ENCODE data around the gene MEGF11.

Gene MEGF11

DNA sequence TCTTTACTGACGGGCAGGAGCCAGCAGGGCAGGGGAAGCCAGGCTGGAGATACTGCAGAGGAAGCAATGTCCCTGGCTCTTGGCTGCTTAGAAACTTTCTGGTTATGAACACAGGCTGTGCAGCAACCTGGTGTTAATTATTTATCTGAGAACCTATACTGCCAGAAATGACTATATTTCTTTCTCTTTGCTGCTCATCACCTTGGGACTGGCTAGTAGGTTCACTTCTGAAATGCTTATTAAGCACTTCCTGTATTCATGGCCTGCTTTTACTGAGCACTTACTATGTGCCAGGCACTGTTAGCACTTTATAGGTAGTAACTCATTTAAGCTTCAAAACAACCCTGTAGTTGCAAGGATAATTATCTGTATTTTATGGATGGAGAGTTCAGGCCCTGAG is 326.7 kb downstream of the MEGF11 start:
- Histone ChIP-seq H3K4me1 (ENCODE audit: control insufficient read depth, insufficient read depth, low read length) (no peaks in the 10 kb centered on the region), H3K36me3 (ENCODE audit: control insufficient read depth, insufficient read depth, low read length) (no peaks in the 10 kb centered on the region), H3K4me3 (ENCODE audit: low read depth, low read length) (no peak overlapping the region)

DNA sequence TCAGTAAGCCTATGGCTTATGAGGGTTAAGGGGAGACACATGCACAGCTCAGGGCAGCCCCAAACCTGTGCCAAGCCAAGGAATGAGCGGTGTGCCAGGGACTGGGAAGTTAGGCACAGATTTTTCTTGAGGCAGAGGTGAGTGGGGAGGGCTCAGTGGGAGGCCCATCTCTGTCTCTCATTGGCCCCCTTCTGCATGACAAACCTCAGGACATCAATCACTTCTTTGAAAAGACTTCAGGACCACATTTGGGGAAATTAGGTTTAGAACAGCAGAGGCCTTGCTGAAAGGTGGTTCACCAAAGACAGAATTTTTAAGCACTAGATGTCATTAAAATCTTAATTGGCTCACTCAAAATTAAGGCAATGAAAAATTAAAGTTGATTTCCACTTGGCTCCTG is 327.1 kb downstream of the MEGF11 start:
- no peaks in the 10 kb centered on the region for H3K27me3 ChIP-seq (ENCODE audit: control insufficient read depth, insufficient read depth, low read length)
- no peak overlapping the region for H3K9ac ChIP-seq (ENCODE audit: low read depth, low read length)
- H3K4me3 ChIP-seq (ENCODE audit: low read depth, low read length) = no peak overlapping the region
- no peaks in the 10 kb centered on the region for H3K36me3 ChIP-seq (ENCODE audit: control insufficient read depth, insufficient read depth, low read length)
- no peaks in the 10 kb centered on the region for H3K4me1 ChIP-seq (ENCODE audit: control insufficient read depth, insufficient read depth, low read length)
- H3K9me3 ChIP-seq (ENCODE audit: control insufficient read depth, insufficient read depth, low read length) = no peaks in the 10 kb centered on the region

More for the DNA sequence above, 326.7 kb downstream of the MEGF11 start:
- H3K9ac ChIP-seq (ENCODE audit: low read depth, low read length) = no peak overlapping the region
- H3K27me3 ChIP-seq (ENCODE audit: control insufficient read depth, insufficient read depth, low read length) = no peaks in the 10 kb centered on the region
- H3K9me3 ChIP-seq (ENCODE audit: control insufficient read depth, insufficient read depth, low read length) = no peaks in the 10 kb centered on the region

DNA sequence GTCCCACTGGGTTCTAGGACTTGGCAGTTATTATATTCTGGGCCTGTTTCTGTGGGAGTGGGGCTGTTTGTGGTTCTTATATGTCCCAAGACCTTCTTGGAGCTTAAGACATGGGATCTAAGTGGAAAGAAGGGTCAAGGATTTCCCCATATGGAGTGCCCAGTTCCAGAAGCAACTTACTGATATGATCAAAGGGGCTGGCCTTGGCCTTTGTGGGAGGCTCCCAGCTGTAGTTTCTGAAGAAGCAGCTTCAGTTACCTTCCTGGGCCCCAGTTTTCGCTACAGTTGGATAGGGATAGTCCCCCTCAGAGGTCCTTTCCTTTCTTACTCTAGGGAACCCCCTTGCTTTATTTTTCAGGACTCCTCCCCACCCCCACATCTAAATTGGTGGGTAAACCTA is 328.2 kb downstream of the MEGF11 start:
- H3K36me3 ChIP-seq (ENCODE audit: control insufficient read depth, insufficient read depth, low read length) = no peaks in the 10 kb centered on the region
- H3K4me1 ChIP-seq (ENCODE audit: control insufficient read depth, insufficient read depth, low read length) = no peaks in the 10 kb centered on the region
- H3K9me3 ChIP-seq (ENCODE audit: control insufficient read depth, insufficient read depth, low read length) = no peaks in the 10 kb centered on the region
- H3K9ac ChIP-seq (ENCODE audit: low read depth, low read length) = no peak overlapping the region
- no peak overlapping the region for H3K4me3 ChIP-seq (ENCODE audit: low read depth, low read length)
- H3K27me3 ChIP-seq (ENCODE audit: control insufficient read depth, insufficient read depth, low read length) = no peaks in the 10 kb centered on the region

DNA sequence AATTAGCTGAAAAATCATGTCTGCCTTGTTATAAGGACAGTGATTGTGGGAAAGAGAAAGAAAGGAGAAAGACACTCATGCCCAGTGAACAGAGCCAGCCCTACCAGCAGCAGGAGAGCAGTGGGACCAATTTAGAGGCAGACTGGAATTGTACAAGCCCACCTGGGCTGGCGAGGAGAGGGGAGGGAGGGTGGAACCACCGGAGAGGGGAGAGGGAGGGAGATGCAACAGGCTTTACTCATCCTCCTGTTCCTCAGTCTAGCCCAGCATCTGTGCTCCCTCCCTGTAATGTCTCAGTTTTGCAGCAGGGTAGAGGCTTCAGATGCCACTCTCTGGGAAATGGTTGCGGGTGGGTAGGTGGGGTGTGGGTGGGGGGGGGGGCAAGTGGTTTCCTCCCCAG is 329.5 kb downstream of the MEGF11 start:
- H3K27me3 ChIP-seq (ENCODE audit: control insufficient read depth, insufficient read depth, low read length) = no peaks in the 10 kb centered on the region
- no peaks in the 10 kb centered on the region for H3K36me3 ChIP-seq (ENCODE audit: control insufficient read depth, insufficient read depth, low read length)
- H3K9ac ChIP-seq (ENCODE audit: low read depth, low read length) = no peak overlapping the region

DNA sequence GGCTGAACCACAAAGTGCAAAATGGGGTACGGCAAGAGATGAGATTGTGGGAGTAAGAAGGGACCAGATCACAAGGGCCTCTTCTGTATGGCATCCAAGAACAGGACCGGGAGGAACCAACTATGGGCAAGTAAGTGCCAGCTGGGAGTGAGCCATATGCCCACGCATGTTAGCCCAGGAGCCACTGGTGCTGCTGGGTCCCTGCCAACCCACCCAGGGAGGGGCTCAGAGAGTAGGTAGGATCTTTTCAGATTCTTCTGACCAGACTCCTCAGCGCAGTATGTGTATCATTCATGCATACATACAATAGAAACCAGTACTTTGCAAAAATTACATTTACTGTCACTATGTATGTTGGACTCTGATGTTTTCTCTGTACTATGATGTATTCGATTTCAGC is 330.3 kb downstream of the MEGF11 start:
- no peaks in the 10 kb centered on the region for H3K4me1 ChIP-seq (ENCODE audit: control insufficient read depth, insufficient read depth, low read length)
- H3K4me3 ChIP-seq (ENCODE audit: low read depth, low read length) = no peak overlapping the region
- H3K9ac ChIP-seq (ENCODE audit: low read depth, low read length) = no peak overlapping the region
- no peaks in the 10 kb centered on the region for H3K27me3 ChIP-seq (ENCODE audit: control insufficient read depth, insufficient read depth, low read length)
- H3K36me3 ChIP-seq (ENCODE audit: control insufficient read depth, insufficient read depth, low read length) = no peaks in the 10 kb centered on the region
- no peaks in the 10 kb centered on the region for H3K9me3 ChIP-seq (ENCODE audit: control insufficient read depth, insufficient read depth, low read length)

More for the DNA sequence above, 329.5 kb downstream of the MEGF11 start:
- no peaks in the 10 kb centered on the region for H3K4me1 ChIP-seq (ENCODE audit: control insufficient read depth, insufficient read depth, low read length)
- no peak overlapping the region for H3K4me3 ChIP-seq (ENCODE audit: low read depth, low read length)
- no peaks in the 10 kb centered on the region for H3K9me3 ChIP-seq (ENCODE audit: control insufficient read depth, insufficient read depth, low read length)

DNA sequence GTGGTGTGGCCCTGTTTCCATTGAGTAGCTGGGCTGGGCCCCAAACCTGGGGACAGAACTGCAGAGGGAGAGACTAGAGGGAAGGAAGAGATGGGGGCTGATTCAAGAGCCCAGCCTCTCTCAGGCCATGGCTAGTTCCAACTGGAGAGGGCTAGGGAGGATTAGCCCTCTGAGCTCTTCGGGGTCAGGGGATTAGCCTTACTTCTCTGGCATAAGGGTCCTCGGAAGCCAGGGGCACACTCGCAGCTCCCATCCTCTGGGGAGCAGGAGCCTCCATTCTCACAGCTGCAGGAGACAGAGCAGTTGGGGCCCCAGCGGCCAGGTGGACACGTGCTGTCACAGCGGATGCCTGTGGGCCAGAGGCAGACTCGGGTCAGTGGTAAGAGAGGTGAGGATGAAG is 330.9 kb downstream of the MEGF11 start:
- H3K9me3 ChIP-seq (ENCODE audit: control insufficient read depth, insufficient read depth, low read length) = no peaks in the 10 kb centered on the region
- H3K4me3 ChIP-seq (ENCODE audit: low read depth, low read length) = no peak overlapping the region
- H3K9ac ChIP-seq (ENCODE audit: low read depth, low read length) = no peak overlapping the region
- H3K4me1 ChIP-seq (ENCODE audit: control insufficient read depth, insufficient read depth, low read length) = no peaks in the 10 kb centered on the region
- H3K27me3 ChIP-seq (ENCODE audit: control insufficient read depth, insufficient read depth, low read length) = no peaks in the 10 kb centered on the region
- H3K36me3 ChIP-seq (ENCODE audit: control insufficient read depth, insufficient read depth, low read length) = no peaks in the 10 kb centered on the region

DNA sequence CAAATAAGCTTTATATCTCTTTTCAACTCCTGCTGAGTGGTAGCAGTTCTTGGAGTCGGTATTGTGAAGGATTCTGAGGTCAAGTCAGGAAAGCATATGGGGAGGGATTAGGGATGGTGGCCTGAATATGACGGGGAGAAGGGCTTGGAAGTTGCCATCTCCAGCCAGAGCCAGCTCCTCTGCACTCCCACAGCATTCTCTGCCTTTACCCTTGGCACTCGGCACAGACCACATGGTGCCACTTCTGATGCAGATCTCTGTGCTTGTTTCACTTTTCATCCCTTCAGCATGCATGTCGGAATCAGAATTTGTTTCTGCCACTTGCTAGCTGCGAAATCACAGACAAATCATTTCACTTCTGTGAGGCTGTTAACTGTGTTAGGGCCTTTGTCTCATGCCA is 331.8 kb downstream of the MEGF11 start:
- Histone ChIP-seq H3K4me3 (ENCODE audit: low read depth, low read length) (no peak overlapping the region), H3K27me3 (ENCODE audit: control insufficient read depth, insufficient read depth, low read length) (no peaks in the 10 kb centered on the region), H3K36me3 (ENCODE audit: control insufficient read depth, insufficient read depth, low read length) (no peaks in the 10 kb centered on the region), H3K9me3 (ENCODE audit: control insufficient read depth, insufficient read depth, low read length) (no peaks in the 10 kb centered on the region), H3K4me1 (ENCODE audit: control insufficient read depth, insufficient read depth, low read length) (no peaks in the 10 kb centered on the region), H3K9ac (ENCODE audit: low read depth, low read length) (peak overlapping the region; percentile 5)

DNA sequence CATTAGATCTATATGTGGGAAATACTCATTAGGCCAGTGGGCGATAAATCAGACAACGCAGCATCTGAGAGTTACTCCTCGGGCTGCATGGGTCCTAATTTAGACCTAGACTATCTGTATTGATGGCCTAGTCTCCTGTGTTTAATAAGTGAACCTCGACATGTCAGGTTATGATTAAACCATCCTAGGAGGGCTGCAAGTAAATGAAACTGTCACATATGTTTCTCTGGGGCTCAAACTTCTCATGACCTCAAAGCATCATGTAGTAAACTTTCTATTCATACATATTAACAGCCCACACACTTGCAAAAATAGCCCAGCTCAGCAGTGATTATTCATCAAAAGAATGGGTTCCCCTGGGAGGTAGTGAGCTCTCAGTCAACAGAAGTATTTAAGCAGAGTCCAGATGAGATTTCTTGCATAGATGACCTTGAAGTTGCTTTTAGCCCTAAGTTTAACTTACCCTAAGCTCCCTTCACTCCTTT is 332.7 kb downstream of the MEGF11 start:
- Histone ChIP-seq H3K9me3 (ENCODE audit: control insufficient read depth, insufficient read depth, low read length) (no peaks in the 10 kb centered on the region), H3K27me3 (ENCODE audit: control insufficient read depth, insufficient read depth, low read length) (no peaks in the 10 kb centered on the region), H3K36me3 (ENCODE audit: control insufficient read depth, insufficient read depth, low read length) (no peaks in the 10 kb centered on the region), H3K4me1 (ENCODE audit: control insufficient read depth, insufficient read depth, low read length) (no peaks in the 10 kb centered on the region), H3K9ac (ENCODE audit: low read depth, low read length) (no peak overlapping the region), H3K4me3 (ENCODE audit: low read depth, low read length) (no peak overlapping the region)

DNA sequence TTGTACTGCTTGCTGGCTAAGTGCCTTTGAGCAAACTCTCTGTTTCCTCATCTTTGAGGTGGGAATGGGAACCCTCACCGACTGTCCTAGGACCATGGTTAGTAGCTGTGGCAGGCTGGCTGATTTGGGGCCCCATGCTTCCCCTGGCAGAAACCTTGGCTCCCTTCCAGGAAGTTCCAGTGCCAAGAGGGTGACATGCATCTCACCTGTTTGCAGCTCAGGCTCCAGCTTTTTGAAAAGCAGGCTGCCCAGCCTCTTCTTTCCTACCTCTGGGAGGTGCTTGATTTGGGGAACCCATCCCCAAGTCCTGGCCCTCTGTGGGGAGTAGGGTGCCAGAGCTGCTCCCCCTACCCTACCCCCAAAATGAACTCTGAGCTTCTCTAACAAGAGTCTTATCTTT is 333.4 kb downstream of the MEGF11 start:
- Histone ChIP-seq H3K9ac (ENCODE audit: low read depth, low read length) (no peak overlapping the region), H3K4me1 (ENCODE audit: control insufficient read depth, insufficient read depth, low read length) (no peaks in the 10 kb centered on the region), H3K9me3 (ENCODE audit: control insufficient read depth, insufficient read depth, low read length) (no peaks in the 10 kb centered on the region), H3K27me3 (ENCODE audit: control insufficient read depth, insufficient read depth, low read length) (no peaks in the 10 kb centered on the region), H3K4me3 (ENCODE audit: low read depth, low read length) (no peak overlapping the region), H3K36me3 (ENCODE audit: control insufficient read depth, insufficient read depth, low read length) (no peaks in the 10 kb centered on the region)

DNA sequence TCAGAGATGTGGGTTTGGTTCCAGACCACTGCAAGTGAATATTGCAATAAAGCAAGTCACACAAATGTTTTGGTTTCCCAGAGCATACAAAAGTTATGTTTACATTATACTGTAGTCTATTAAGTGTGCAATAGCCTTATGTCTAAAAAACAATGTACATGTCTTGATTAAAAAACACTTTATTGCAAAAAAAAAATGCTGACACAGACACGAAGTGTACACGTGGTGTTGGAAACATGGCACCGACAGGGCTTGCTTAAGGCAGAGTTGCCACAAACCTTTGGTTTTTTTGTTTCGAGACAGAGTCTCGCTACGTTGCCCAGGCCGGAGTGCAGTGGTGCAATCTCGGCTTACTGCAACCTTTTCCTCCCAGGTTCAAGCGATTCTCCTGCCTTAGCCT is 334.2 kb downstream of the MEGF11 start:
- no peaks in the 10 kb centered on the region for H3K27me3 ChIP-seq (ENCODE audit: control insufficient read depth, insufficient read depth, low read length)
- H3K9me3 ChIP-seq (ENCODE audit: control insufficient read depth, insufficient read depth, low read length) = no peaks in the 10 kb centered on the region
- no peak overlapping the region for H3K9ac ChIP-seq (ENCODE audit: low read depth, low read length)
- no peak overlapping the region for H3K4me3 ChIP-seq (ENCODE audit: low read depth, low read length)
- H3K4me1 ChIP-seq (ENCODE audit: control insufficient read depth, insufficient read depth, low read length) = no peaks in the 10 kb centered on the region
- no peaks in the 10 kb centered on the region for H3K36me3 ChIP-seq (ENCODE audit: control insufficient read depth, insufficient read depth, low read length)

DNA sequence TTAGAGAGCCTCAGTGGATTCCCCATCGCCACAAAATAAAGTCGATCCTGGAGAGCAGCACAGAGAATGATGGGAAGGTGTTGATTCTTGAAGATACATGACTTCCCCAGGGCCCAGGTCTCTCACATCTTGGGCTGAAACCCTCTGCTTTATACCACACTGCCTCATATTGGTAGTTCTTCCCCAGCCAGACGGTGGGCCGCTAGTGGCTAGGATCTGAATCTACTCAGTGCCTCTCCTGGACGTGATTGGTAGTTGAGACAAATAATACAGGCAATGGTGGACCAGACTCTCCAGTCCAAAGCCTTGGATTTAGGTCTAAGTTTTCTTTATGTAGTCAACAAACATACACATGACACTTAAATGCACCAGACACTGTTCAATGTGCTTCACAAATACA is 334.6 kb downstream of the MEGF11 start:
- Histone ChIP-seq H3K27me3 (ENCODE audit: control insufficient read depth, insufficient read depth, low read length) (no peaks in the 10 kb centered on the region), H3K4me1 (ENCODE audit: control insufficient read depth, insufficient read depth, low read length) (no peaks in the 10 kb centered on the region), H3K36me3 (ENCODE audit: control insufficient read depth, insufficient read depth, low read length) (no peaks in the 10 kb centered on the region)

DNA sequence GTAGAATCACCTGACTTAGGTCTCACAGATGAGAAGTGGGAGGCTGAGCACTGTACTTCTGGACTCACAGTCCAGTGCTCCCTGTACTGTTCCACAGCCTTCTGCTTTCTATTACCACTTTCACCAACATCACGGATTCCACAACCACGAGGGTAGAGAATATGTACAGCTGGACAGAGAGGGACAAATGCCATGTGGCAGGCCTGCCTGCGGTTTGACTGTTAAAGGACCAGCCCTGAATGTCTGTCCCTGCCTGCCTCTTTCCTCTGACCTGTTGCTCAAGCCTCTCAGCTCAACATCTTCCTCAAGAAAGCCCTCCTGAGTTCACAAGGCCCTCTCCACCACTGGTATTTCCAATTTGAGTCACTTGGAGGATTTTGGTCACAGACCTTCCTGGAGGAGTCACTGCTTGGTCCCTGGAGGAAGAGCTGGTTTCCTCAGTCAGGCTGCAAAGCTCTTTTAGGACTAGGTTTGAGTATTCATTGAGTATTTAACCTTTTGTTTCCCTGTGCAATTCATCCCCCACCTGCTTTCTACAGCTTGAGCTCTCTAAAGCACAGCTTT is 335.1 kb downstream of the MEGF11 start:
- Histone ChIP-seq H3K9ac (ENCODE audit: low read depth, low read length) (no peak overlapping the region), H3K4me3 (ENCODE audit: low read depth, low read length) (no peak overlapping the region), H3K9me3 (ENCODE audit: control insufficient read depth, insufficient read depth, low read length) (no peaks in the 10 kb centered on the region), H3K36me3 (ENCODE audit: control insufficient read depth, insufficient read depth, low read length) (no peaks in the 10 kb centered on the region), H3K27me3 (ENCODE audit: control insufficient read depth, insufficient read depth, low read length) (no peaks in the 10 kb centered on the region), H3K4me1 (ENCODE audit: control insufficient read depth, insufficient read depth, low read length) (no peaks in the 10 kb centered on the region)

More for the DNA sequence above, 334.6 kb downstream of the MEGF11 start:
- no peak overlapping the region for H3K9ac ChIP-seq (ENCODE audit: low read depth, low read length)
- H3K4me3 ChIP-seq (ENCODE audit: low read depth, low read length) = no peak overlapping the region
- H3K9me3 ChIP-seq (ENCODE audit: control insufficient read depth, insufficient read depth, low read length) = no peaks in the 10 kb centered on the region
